Lower leg skin (tissue), 3 donors: ENCODE data around the gene RFC2.

ENCODE experiments used
- CTCF ChIP-seq, 3 donors: fragments of 450-650 bp; IDR thresholded peaks; one replicate each; pipeline ENCODE4 v1.5.1; 2016; ENCODE audit warnings: antibody characterized with exemption in 3 of 3, mild to moderate bottlenecking in 3 of 3, moderate library complexity in 2 of 3
- POLR2A ChIP-seq, 2 donors: fragments of 450-650 bp; IDR thresholded peaks; one replicate each; pipeline ENCODE4 v1.6.1; 2016 to 2017; ENCODE audit warnings: antibody characterized with exemption in 2 of 2, mild to moderate bottlenecking in 1 of 2, moderate library complexity in 1 of 2

GRCh38 chr7:74252893-74253292, 1.3 kb downstream of the RFC2 start:
- TF ChIP-seq CTCF (IDR thresholded peaks at IDR 0.05) (no peak), POLR2A (IDR thresholded peaks at IDR 0.05) (no peak)
